Endothelial cell (in vitro differentiated cells): ENCODE data around the gene SYPL1. TPM values are rescaled to one million over a fixed set of nuclear protein-coding genes. Genes with fewer than 3 reads are reported as not detected.
A peak's percentile ranks its signal among the peaks of the same experiment; 100 is the strongest.

ENCODE experiments used
- DNase-seq: peaks from one replicate; pipeline ENCODE4 v3.0.0; 2021; ENCODE audit warnings: low spot score
- H3K27ac Mint-ChIP-seq: one replicate; pipeline ENCODE4 v1.8.0; 2021; ENCODE audit warnings: mixed read lengths, inconsistent platforms; ENCODE audit not compliant: unreplicated experiment
- H3K27me3 Mint-ChIP-seq: one replicate; pipeline ENCODE4 v1.8.0; 2021; ENCODE audit warnings: mild to moderate bottlenecking, moderate library complexity, mixed read lengths, inconsistent platforms; ENCODE audit not compliant: unreplicated experiment
- H3K36me3 Mint-ChIP-seq: one replicate; pipeline ENCODE4 v1.8.0; 2021; ENCODE audit warnings: mild to moderate bottlenecking, low read depth, mixed read lengths, inconsistent platforms; ENCODE audit not compliant: unreplicated experiment
- H3K4me1 Mint-ChIP-seq: one replicate; pipeline ENCODE4 v1.8.0; 2021; ENCODE audit warnings: mild to moderate bottlenecking, mixed read lengths, inconsistent platforms; ENCODE audit not compliant: unreplicated experiment
- H3K4me3 Mint-ChIP-seq: one replicate; pipeline ENCODE4 v1.8.0; 2021; ENCODE audit warnings: mild to moderate bottlenecking, mixed read lengths, inconsistent platforms; ENCODE audit not compliant: unreplicated experiment
- H3K9me3 Mint-ChIP-seq: one replicate; pipeline ENCODE4 v1.8.0; 2021; ENCODE audit warnings: mixed read lengths, inconsistent platforms; ENCODE audit not compliant: unreplicated experiment
- total RNA-seq: library from RNA; stranded (reverse); fragmentation: NEBNext Ultra II Directional; extraction: Animal tissue kit (Norgen Biotek cat#: 25700); gene quantifications from one replicate; pipeline ENCODE4 v1.2.1, GENCODE V29; 2021; ENCODE audit not compliant: unreplicated experiment
- TF ChIP-seq, protein P1 (sequence below): fragments of 200-600 bp; sonication (generic); IDR thresholded peaks from one replicate; pipeline ENCODE4 v1.5.0; 2021; ENCODE audit warnings: antibody characterized with exemption; ENCODE audit not compliant: unreplicated experiment

The SYPL1 gene
- total RNA-seq, 1 donor from 2014 or later: 92.7 TPM

- DNase-seq: no peak
- H3K4me1 Mint-ChIP-seq: peaks cover 36% of the 10 kb centered on the region
- H3K27me3 Mint-ChIP-seq: peaks cover 6% of the 10 kb centered on the region
- H3K27ac Mint-ChIP-seq: peak overlapping the region; percentile 64
- no peaks in the 10 kb centered on the region for H3K9me3 Mint-ChIP-seq
- TF ChIP-seq, protein P1, sequence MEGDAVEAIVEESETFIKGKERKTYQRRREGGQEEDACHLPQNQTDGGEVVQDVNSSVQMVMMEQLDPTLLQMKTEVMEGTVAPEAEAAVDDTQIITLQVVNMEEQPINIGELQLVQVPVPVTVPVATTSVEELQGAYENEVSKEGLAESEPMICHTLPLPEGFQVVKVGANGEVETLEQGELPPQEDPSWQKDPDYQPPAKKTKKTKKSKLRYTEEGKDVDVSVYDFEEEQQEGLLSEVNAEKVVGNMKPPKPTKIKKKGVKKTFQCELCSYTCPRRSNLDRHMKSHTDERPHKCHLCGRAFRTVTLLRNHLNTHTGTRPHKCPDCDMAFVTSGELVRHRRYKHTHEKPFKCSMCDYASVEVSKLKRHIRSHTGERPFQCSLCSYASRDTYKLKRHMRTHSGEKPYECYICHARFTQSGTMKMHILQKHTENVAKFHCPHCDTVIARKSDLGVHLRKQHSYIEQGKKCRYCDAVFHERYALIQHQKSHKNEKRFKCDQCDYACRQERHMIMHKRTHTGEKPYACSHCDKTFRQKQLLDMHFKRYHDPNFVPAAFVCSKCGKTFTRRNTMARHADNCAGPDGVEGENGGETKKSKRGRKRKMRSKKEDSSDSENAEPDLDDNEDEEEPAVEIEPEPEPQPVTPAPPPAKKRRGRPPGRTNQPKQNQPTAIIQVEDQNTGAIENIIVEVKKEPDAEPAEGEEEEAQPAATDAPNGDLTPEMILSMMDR: no peak
- H3K36me3 Mint-ChIP-seq: peaks cover 4% of the 10 kb centered on the region
- no peak overlapping the region for H3K4me3 Mint-ChIP-seq
Observed at GRCh38 chr7:106059556-106059955, 52.6 kb downstream of the SYPL1 start.

- H3K27ac Mint-ChIP-seq: peak overlapping the region; percentile 64
- H3K4me1 Mint-ChIP-seq: peaks cover 32% of the 10 kb centered on the region
Observed at GRCh38 chr7:106058928-106059324, 53.2 kb downstream of the SYPL1 start.

DNA sequence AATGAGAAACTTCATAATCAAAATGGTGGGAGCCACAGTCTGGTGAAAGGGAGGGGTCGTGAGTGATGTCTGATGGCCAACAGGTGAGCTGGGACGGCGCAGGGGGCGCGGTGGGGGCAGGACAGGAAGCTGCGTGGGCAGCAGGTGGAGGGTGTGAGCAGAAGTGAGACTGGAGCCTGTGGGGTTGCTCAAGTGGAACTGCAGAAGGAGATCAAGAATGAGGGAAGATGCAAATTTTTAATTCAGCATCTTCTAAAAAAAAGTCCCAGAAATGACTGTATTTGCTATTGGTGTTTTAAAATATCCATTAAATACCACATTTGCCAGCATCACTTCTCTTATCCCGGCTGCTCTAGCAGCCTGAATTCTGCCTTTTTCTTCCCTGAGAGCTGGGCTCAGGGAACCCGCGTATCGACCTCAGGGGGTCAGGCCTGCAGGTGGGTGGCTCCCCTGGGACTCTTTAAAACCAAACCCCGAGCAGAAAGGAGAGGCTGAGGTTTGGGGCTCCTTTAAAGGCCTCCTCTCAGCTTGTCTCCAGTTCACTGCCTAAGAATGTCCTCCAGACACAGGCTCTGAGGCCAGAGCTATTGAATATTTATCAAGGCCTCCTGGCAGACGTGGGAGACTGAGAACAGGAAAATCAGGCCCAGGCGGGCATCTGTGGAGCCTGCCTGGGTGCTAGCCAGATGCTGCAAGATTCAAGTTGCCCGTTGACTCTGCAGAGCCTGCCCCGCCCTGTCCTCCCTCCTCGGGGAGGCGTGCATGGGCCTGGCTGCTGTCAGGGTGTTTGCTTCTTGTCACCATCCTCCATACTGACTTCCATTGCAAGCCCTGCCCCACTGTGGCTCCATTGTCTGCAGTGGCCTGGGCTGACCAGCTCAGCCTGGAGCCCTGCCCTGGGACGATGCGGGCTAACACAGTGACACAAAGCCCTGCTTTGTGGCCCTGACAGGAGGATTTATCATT, 53.9 kb downstream of the SYPL1 start:
- no peak overlapping the region for H3K27ac Mint-ChIP-seq
- TF ChIP-seq, protein P1: no peak
- peaks cover 25% of the 10 kb centered on the region for H3K4me1 Mint-ChIP-seq
- peaks cover 6% of the 10 kb centered on the region for H3K27me3 Mint-ChIP-seq
- no peak overlapping the region for H3K4me3 Mint-ChIP-seq
- DNase-seq: no peak
- H3K9me3 Mint-ChIP-seq: no peaks in the 10 kb centered on the region
- H3K36me3 Mint-ChIP-seq: peaks cover 4% of the 10 kb centered on the region

More at GRCh38 chr7:106058928-106059324, 53.2 kb downstream of the SYPL1 start:
- no peak for DNase-seq
- Mint-ChIP-seq H3K27me3 (peaks cover 6% of the 10 kb centered on the region), H3K36me3 (peaks cover 4% of the 10 kb centered on the region), H3K4me3 (no peak overlapping the region), H3K9me3 (no peaks in the 10 kb centered on the region)
- TF ChIP-seq, protein P1: no peak

DNA sequence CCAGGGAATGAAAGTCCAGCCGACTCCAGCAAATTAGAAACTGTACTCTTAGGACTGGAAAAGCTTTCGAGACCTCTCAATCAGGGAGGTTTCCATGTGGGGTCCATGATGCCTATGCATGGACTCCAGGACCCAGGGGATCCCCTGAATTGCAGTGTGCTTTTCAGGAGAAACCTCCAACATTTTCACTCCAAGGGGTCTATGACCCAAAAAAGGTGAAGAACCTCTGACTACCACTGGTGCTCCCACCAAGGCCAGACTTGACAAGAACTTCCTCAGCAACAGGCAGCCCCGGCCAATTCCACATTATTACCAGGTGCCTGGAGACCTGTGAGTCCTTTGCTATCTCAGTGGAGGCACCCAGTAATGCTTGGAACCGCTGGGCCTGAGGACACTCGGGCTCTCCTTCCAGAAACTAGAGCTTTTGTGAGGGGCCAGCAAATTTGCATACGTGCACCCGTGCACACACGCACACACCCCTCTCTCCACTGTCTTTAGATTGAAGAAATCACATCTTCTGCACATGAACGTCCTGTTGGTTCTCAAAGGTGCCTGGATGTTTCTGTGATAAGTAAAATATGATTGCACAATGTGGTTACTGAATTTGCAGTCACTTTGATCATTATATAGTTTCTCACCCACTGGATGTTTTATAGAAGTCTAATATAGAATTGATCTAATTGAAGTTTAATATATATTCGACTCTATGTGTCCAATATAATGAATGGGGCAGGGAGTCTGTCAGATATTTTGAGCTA, 54.7 kb downstream of the SYPL1 start:
- TF ChIP-seq, protein P1: no peak
- Mint-ChIP-seq H3K27ac (no peak overlapping the region), H3K36me3 (peaks cover 4% of the 10 kb centered on the region), H3K4me3 (no peak overlapping the region), H3K9me3 (no peaks in the 10 kb centered on the region), H3K27me3 (peaks cover 6% of the 10 kb centered on the region), H3K4me1 (peaks cover 19% of the 10 kb centered on the region)
- no peak for DNase-seq
